Fibroblast of mammary gland (primary cell): ENCODE results near the gene DNAJB13.

Source experiments
- DNase-seq: peaks from one replicate; pipeline ENCODE4 v3.0.0-alpha.2; 2010; ENCODE audit warnings: low read depth
- H3K4me3 ChIP-seq: 2 replicates; pipeline ENCODE4 v1.5.1; 2011; ENCODE audit warnings: low read depth, mild to moderate bottlenecking, low read length, moderate library complexity; ENCODE audit not compliant: control insufficient read depth
- CTCF ChIP-seq: conservative IDR thresholded peaks from 2 replicates; pipeline ENCODE4 v1.5.1; 2011; ENCODE audit warnings: low read depth, low read length, inconsistent platforms; ENCODE audit not compliant: control insufficient read depth, insufficient read depth

DNAJB13 gene

GRCh38 chr11:74004759-74005615 is 54.2 kb downstream of the DNAJB13 start:
- DNase-seq: no peak
- TF ChIP-seq CTCF: no peak
- no peak overlapping the region for H3K4me3 ChIP-seq

GRCh38 chr11:74005721-74006517 is 55.1 kb downstream of the DNAJB13 start:
- no peak for DNase-seq
- TF ChIP-seq CTCF: no peak
- no peak overlapping the region for H3K4me3 ChIP-seq

GRCh38 chr11:74006743-74007304 is 56.0 kb downstream of the DNAJB13 start:
- TF ChIP-seq CTCF: no peak
- no peak for DNase-seq
- no peak overlapping the region for H3K4me3 ChIP-seq

GRCh38 chr11:74007691-74008372 is 57.0 kb downstream of the DNAJB13 start:
- TF ChIP-seq CTCF: no peak
- H3K4me3 ChIP-seq: no peak overlapping the region
- no peak for DNase-seq

- no peak within 1 kb of the TSS for H3K4me3 ChIP-seq
- TF ChIP-seq CTCF: no peak
- no peak for DNase-seq
Observed at GRCh38 chr11:74008373-74009229, 57.8 kb downstream of the DNAJB13 start, which contains the start of gene UCP3. Gene UCP3 (minus strand): TSS chr11:74009085. CDS start chr11:74007042, 2,043 bp downstream.
